Measurements from ENCODE around the gene PIGU.

The PIGU gene

GRCh38 chr20:34632870-34633452, 43.9 kb downstream of the PIGU start:
- DNase-seq (ENCODE audit: low spot score) = no peak
- in situ Hi-C loops (cut with MboI; ENCODE audit: low sequenced_read_pairs, unreplicated experiment) = no loop called here
- TF ChIP-seq, protein P1, sequence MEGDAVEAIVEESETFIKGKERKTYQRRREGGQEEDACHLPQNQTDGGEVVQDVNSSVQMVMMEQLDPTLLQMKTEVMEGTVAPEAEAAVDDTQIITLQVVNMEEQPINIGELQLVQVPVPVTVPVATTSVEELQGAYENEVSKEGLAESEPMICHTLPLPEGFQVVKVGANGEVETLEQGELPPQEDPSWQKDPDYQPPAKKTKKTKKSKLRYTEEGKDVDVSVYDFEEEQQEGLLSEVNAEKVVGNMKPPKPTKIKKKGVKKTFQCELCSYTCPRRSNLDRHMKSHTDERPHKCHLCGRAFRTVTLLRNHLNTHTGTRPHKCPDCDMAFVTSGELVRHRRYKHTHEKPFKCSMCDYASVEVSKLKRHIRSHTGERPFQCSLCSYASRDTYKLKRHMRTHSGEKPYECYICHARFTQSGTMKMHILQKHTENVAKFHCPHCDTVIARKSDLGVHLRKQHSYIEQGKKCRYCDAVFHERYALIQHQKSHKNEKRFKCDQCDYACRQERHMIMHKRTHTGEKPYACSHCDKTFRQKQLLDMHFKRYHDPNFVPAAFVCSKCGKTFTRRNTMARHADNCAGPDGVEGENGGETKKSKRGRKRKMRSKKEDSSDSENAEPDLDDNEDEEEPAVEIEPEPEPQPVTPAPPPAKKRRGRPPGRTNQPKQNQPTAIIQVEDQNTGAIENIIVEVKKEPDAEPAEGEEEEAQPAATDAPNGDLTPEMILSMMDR (IDR thresholded peaks at IDR 0.05; ENCODE audit: borderline replicate concordance, control extremely low read depth, extremely low read depth, insufficient read depth, missing control alignments) = no peak

- in situ Hi-C loops (cut with MboI; ENCODE audit: low sequenced_read_pairs, unreplicated experiment) = no loop called here
- DNase-seq (ENCODE audit: low spot score) = no peak
- TF ChIP-seq, protein P1 (IDR thresholded peaks at IDR 0.05; ENCODE audit: borderline replicate concordance, control extremely low read depth, extremely low read depth, insufficient read depth, missing control alignments) = no peak
Observed at GRCh38 chr20:34629904-34630303, 47.0 kb downstream of the PIGU start.

DNA sequence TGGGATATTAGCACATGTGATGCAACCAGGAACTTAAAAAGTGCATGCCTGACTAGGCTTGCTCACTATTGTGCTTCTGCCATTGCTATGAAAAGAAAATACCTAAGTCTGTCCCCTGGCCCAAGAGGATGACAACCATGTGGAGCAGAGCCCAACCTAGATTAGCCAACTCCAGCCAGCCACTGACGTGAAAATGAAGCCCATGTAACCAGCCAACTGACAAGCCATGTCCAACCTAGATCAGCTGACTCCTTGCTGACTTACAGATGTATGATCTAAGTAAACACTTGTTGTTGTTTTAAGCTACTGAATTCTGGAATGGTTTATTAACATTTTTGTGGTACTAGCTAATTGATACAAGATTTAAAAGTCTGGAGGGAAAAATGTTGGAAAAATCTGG, 47.5 kb downstream of the PIGU start:
- in situ Hi-C loops (cut with MboI; ENCODE audit: low sequenced_read_pairs, unreplicated experiment) = no loop called here
- DNase-seq (ENCODE audit: low spot score) = no peak
- TF ChIP-seq, protein P1 (IDR thresholded peaks at IDR 0.05; ENCODE audit: borderline replicate concordance, control extremely low read depth, extremely low read depth, insufficient read depth, missing control alignments) = no peak

GRCh38 chr20:34628026-34628425, 48.9 kb downstream of the PIGU start:
- TF ChIP-seq, protein P1 (IDR thresholded peaks at IDR 0.05; ENCODE audit: borderline replicate concordance, control extremely low read depth, extremely low read depth, insufficient read depth, missing control alignments) = no peak
- DNase-seq (ENCODE audit: low spot score) = no peak
- in situ Hi-C loops (cut with MboI; ENCODE audit: low sequenced_read_pairs, unreplicated experiment) = no loop called here

DNA sequence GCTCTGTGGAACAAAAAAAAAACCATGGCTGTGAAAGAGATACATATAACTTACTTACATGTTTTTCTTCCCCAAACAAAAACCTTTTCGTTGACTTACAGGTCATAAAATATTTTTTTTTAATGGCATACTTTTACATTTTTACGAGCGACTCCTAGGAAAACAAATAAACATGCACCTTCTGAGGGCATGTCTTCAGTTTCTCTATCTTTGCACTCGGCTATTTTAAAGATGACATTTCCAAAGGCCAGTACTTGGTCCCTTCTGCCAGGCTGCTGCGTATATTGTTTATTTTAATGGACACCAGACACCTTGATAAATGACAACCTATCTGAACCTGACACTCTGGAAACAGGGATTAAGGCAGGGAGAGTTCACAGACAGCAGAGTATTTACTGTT, 49.4 kb downstream of the PIGU start:
- TF ChIP-seq, protein P1 (IDR thresholded peaks at IDR 0.05; ENCODE audit: borderline replicate concordance, control extremely low read depth, extremely low read depth, insufficient read depth, missing control alignments) = no peak
- in situ Hi-C loops (cut with MboI; ENCODE audit: low sequenced_read_pairs, unreplicated experiment) = no loop called here
- DNase-seq (ENCODE audit: low spot score) = no peak

- in situ Hi-C loops (cut with MboI; ENCODE audit: low sequenced_read_pairs, unreplicated experiment) = no loop called here
- TF ChIP-seq, protein P1 (IDR thresholded peaks at IDR 0.05; ENCODE audit: borderline replicate concordance, control extremely low read depth, extremely low read depth, insufficient read depth, missing control alignments) = no peak
- DNase-seq (ENCODE audit: low spot score) = no peak
Observed at GRCh38 chr20:34626992-34627391, 49.9 kb downstream of the PIGU start.

Measured in GM13976 (cell line).